GM23248 (cell line): Measurements from ENCODE around the gene ADGRL2. TPM values are rescaled to one million over a fixed set of nuclear protein-coding genes. Genes with fewer than 3 reads are reported as not detected.
A peak's percentile ranks its signal among the peaks of the same experiment; 100 is the strongest.

Experiments
- DNase-seq: peaks from one replicate; pipeline ENCODE4 v3.0.0-alpha.2; 2015
- H2AFZ ChIP-seq: fragments of 200-600 bp; sonication (generic); 2 replicates; pipeline ENCODE4 v1.6.1; 2016; ENCODE audit warnings: antibody characterized with exemption
- H3F3A ChIP-seq: fragments of 200-600 bp; sonication (generic); 2 replicates; pipeline ENCODE4 v1.6.1; 2016; ENCODE audit warnings: mild to moderate bottlenecking, antibody characterized with exemption, mixed run types; ENCODE audit not compliant: insufficient read depth
- H3K27ac ChIP-seq: fragments of 200-600 bp; sonication (generic); 2 replicates; pipeline ENCODE4 v1.5.1; 2016; ENCODE audit warnings: mild to moderate bottlenecking
- H3K27me3 ChIP-seq: fragments of 200-600 bp; sonication (generic); replicated peaks from 2 replicates; pipeline ENCODE4 v1.6.1; 2016; ENCODE audit warnings: mild to moderate bottlenecking; ENCODE audit not compliant: insufficient read depth
- H3K36me3 ChIP-seq: fragments of 200-600 bp; sonication (generic); 2 replicates; pipeline ENCODE4 v1.6.1; 2016; ENCODE audit warnings: low read depth, mild to moderate bottlenecking
- H3K4me1 ChIP-seq: fragments of 200-600 bp; sonication (generic); 2 replicates; pipeline ENCODE4 v1.6.1; 2016; ENCODE audit warnings: mild to moderate bottlenecking; ENCODE audit not compliant: insufficient read depth
- H3K4me2 ChIP-seq: fragments of 200-600 bp; sonication (generic); one replicate; pipeline ENCODE4 v1.6.1; 2016; ENCODE audit warnings: mild to moderate bottlenecking; ENCODE audit not compliant: unreplicated experiment
- H3K4me3 ChIP-seq: fragments of 200-600 bp; sonication (generic); 2 replicates; pipeline ENCODE4 v1.5.1; 2016; ENCODE audit warnings: mild to moderate bottlenecking
- H3K79me2 ChIP-seq: fragments of 200-600 bp; sonication (generic); 2 replicates; pipeline ENCODE4 v1.6.1; 2016; ENCODE audit warnings: mild to moderate bottlenecking; ENCODE audit not compliant: insufficient read depth
- H3K9ac ChIP-seq: fragments of 200-600 bp; sonication (generic); 2 replicates; pipeline ENCODE4 v1.6.1; 2016; ENCODE audit warnings: mild to moderate bottlenecking
- H3K9me2 ChIP-seq: fragments of 200-600 bp; sonication (generic); 2 replicates; pipeline ENCODE4 v1.6.1; 2016; ENCODE audit warnings: mixed run types, mild to moderate bottlenecking, moderate library complexity; ENCODE audit not compliant: insufficient read depth
- H3K9me3 ChIP-seq: fragments of 200-600 bp; sonication (generic); one replicate; pipeline ENCODE4 v1.6.1; 2017; ENCODE audit warnings: low read depth
- H4K20me1 ChIP-seq: fragments of 200-600 bp; sonication (generic); 2 replicates; pipeline ENCODE4 v1.6.0; 2016; ENCODE audit not compliant: insufficient read depth
- EZH2 ChIP-seq: fragments of 200-600 bp; sonication (generic); IDR thresholded peaks from 2 replicates; pipeline ENCODE4 v1.6.1; 2018; ENCODE audit warnings: antibody characterized with exemption, mild to moderate bottlenecking; ENCODE audit not compliant: insufficient read depth, poor library complexity, severe bottlenecking
- EZH2phosphoT487 ChIP-seq: fragments of 200-600 bp; sonication (generic); IDR thresholded peaks from 2 replicates; pipeline ENCODE4 v1.6.1; 2018; ENCODE audit warnings: antibody characterized with exemption, moderate library complexity, mild to moderate bottlenecking, low read depth; ENCODE audit not compliant: insufficient read depth
- WGBS, 2 experiments: methylation state at CpG; one replicate each; pipeline ENCODE4 v1.1.6; 2015 to 2017; ENCODE audit warnings: low lambda C conversion rate in 2 of 2, low coverage in 1 of 2; ENCODE audit errors: missing lambda C conversion rate in 2 of 2; 5-methylcytosine and 5-hydroxymethylcytosine counted together
- in situ Hi-C: fragments of 300-500 bp; cut with MboI; formaldehyde crosslinking; loops from 2 replicates; pipeline ENCODE4 v1.15.0; 2020
- polyA plus RNA-seq: library from polyadenylated mRNA; unstranded; fragments of >200 nt; fragmentation: Nextera tagmentation; extraction: Ambion mirVana; gene quantifications from 2 replicates; pipeline ENCODE4 v1.2.1, GENCODE V29; 2016
- total RNA-seq: library from RNA; depleted of rRNA; stranded (reverse); fragments of >200 nt; shearing (Covaris generic); gene quantifications from 2 replicates; pipeline ENCODE4 v1.2.3, GENCODE V29; 2014

The ADGRL2 gene
- total and polyA plus RNA-seq, 2 experiments from 2014 or later, result 12.3 to 41.6 TPM

DNA sequence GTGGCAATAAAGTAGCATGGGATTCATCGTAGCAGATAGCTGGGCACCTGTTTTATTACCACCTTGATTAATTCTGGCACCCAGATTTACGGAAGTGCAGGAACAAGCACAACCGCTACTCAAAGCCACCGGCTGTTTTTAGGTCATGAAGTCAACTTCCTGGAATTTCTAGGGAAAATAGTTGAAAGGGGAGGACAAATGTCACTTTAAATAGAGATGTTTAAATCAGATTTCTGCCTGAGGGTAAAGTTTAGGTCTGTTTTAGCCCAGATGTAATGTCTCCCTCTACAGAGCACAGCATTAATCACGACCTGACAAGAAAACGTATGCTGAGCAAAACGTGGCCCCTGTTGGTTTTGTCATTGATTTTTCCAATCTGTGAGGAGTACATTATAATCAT lies 8.0 kb downstream of the ADGRL2 start:
- no peak overlapping the region for H3K27ac ChIP-seq
- H3K4me3 ChIP-seq, result no peak overlapping the region
- H3K79me2 ChIP-seq, result peaks cover 96% of the 10 kb centered on the region
- in situ Hi-C loops, result no loop called here
- WGBS, 2 experiments, result 95 to 98% methylated on average over 7 of the region's 7 CpGs
- H2AFZ ChIP-seq, result no peak overlapping the region
- no peak for DNase-seq
- no peak overlapping the region for H3K4me2 ChIP-seq
- H3K9ac ChIP-seq, result no peak overlapping the region
- H3K4me1 ChIP-seq, result peaks cover 22% of the 10 kb centered on the region
- H4K20me1 ChIP-seq, result no peaks in the 10 kb centered on the region; the same call in 1 of the 2 replicates
- H3K9me2 ChIP-seq, result no peaks in the 10 kb centered on the region
- H3K9me3 ChIP-seq, result no peaks in the 10 kb centered on the region
- TF ChIP-seq EZH2phosphoT487, result no peak
- TF ChIP-seq EZH2, result no peak
- H3K36me3 ChIP-seq, result no peaks in the 10 kb centered on the region
- peaks cover 9% of the 10 kb centered on the region; the same call in 1 of the 2 replicates for H3F3A ChIP-seq
- H3K27me3 ChIP-seq, result no peaks in the 10 kb centered on the region

DNA sequence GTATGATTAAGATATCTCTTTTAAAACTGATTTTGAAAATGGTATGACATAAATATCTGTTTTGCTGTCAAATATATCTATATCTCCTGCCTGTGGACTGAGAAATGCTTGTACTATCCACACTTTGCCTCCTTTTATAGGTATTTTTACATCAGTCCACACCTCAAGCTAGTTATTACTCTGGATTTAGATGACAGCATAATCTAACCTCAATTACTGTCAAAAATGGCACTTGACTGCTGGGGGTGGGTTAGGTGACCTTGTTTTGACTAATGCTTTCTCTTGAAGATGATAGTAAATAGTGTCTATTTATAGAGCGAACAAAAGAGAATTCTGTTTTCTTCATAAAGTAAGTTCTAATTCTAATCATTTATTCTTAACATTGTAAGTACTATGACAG lies 9.1 kb downstream of the ADGRL2 start:
- Histone ChIP-seq H3K4me3 (no peak overlapping the region), H3K9me2 (no peaks in the 10 kb centered on the region), H3K27ac (no peak overlapping the region), H3K36me3 (no peaks in the 10 kb centered on the region), H3K4me2 (no peak overlapping the region), H3K9me3 (no peaks in the 10 kb centered on the region), H3K9ac (no peak overlapping the region), H3F3A (no peaks in the 10 kb centered on the region), H3K79me2 (peaks cover 95% of the 10 kb centered on the region), H3K4me1 (peaks cover 12% of the 10 kb centered on the region; the same call in 1 of the 2 replicates), H4K20me1 (no peaks in the 10 kb centered on the region; the same call in 1 of the 2 replicates), H3K27me3 (no peaks in the 10 kb centered on the region), H2AFZ (no peak overlapping the region)
- no peak for DNase-seq
- in situ Hi-C loops, result no loop called here
- WGBS, 2 experiments, result 98 to 100% methylated on average over 1 of the region's 1 CpG
- TF ChIP-seq EZH2phosphoT487 (no peak), EZH2 (no peak)

DNA sequence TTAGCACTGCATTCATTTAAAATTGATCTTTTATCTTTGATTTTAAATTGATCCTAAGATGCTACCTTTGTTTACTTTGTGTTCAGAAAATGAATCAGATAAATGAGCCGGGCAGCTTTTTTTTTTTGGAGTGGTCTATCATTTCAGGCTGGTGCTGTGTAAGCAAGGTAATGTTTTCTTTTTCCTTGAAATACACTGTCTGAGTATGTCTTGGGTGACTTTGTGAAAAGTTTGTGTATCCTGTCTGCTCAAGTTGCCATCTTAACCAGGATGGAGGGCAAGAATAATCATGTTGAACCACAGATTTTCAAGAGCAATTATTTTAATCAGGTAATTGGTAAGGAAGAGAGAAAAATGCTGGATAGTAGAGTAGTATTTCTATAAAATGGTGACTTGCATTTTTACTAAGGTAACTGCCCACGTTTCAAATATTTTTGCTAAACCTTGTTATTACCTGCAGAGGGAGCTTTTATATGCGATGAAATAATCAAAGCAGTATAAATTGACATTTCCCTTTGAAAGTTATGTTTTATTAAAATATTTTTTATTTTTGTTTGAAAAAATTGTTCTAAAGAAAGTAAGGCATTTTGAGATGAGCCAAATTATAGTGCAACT lies 11.1 kb downstream of the ADGRL2 start:
- Histone ChIP-seq H3K9me2 (no peaks in the 10 kb centered on the region), H3K9me3 (no peaks in the 10 kb centered on the region), H3K79me2 (peaks cover 93% of the 10 kb centered on the region), H3F3A (no peaks in the 10 kb centered on the region), H3K4me1 (peaks cover 12% of the 10 kb centered on the region; the same call in 1 of the 2 replicates), H3K4me3 (no peak overlapping the region), H3K27ac (no peak overlapping the region), H4K20me1 (no peaks in the 10 kb centered on the region), H3K9ac (no peak overlapping the region), H3K27me3 (no peaks in the 10 kb centered on the region), H2AFZ (peak overlapping the region; percentile 40; the same call in 1 of the 2 replicates), H3K36me3 (no peaks in the 10 kb centered on the region), H3K4me2 (no peak overlapping the region)
- 77 to 79% methylated on average over 3 of the region's 3 CpGs for WGBS, 2 experiments
- no peak for TF ChIP-seq EZH2phosphoT487
- no peak for TF ChIP-seq EZH2
- DNase-seq, result peak; percentile 9
- in situ Hi-C loops, result no loop called here

- Histone ChIP-seq H2AFZ (peak overlapping the region; percentile 47; the same call in 1 of the 2 replicates), H3F3A (no peaks in the 10 kb centered on the region), H3K9me2 (no peaks in the 10 kb centered on the region), H3K4me1 (peaks cover 12% of the 10 kb centered on the region; the same call in 1 of the 2 replicates), H3K9me3 (no peaks in the 10 kb centered on the region), H3K9ac (no peak overlapping the region), H3K4me2 (peak overlapping the region; percentile 32), H4K20me1 (no peaks in the 10 kb centered on the region), H3K79me2 (peaks cover 93% of the 10 kb centered on the region), H3K4me3 (peak overlapping the region; percentile 17; the same call in 1 of the 2 replicates), H3K27me3 (no peaks in the 10 kb centered on the region), H3K27ac (no peak overlapping the region), H3K36me3 (no peaks in the 10 kb centered on the region)
- in situ Hi-C loops, result no loop called here
- peak; percentile 13 for DNase-seq
- TF ChIP-seq EZH2phosphoT487 (no peak), EZH2 (no peak)
- WGBS, 2 experiments, result 44 to 45% methylated on average over 4 of the region's 4 CpGs
These were observed 12.0 kb downstream of the ADGRL2 start for GRCh38 chr1:81812712-81813111.
